COLO668 (cell line): ENCODE data around the gene NDNF.

Source experiments
- DNase-seq: peaks from one replicate; lab custom pipeline; 2025; ENCODE audit not compliant: unreplicated experiment; lab: John Stamatoyannopoulos, UW

Gene NDNF

GRCh38 chr4:121016611-121017010 is 55.7 kb downstream of the NDNF start:
- DNase-seq: peak; percentile 7

GRCh38 chr4:121015421-121015820 is 56.9 kb downstream of the NDNF start:
- DNase-seq: no peak

- DNase-seq: no peak
Observed at GRCh38 chr4:121014544-121014943, 57.8 kb downstream of the NDNF start.

GRCh38 chr4:121011780-121012340 is 60.5 kb downstream of the NDNF start:
- no peak for DNase-seq

GRCh38 chr4:121011138-121011537 is 61.2 kb downstream of the NDNF start:
- DNase-seq: no peak

- DNase-seq: no peak
Observed at GRCh38 chr4:121009578-121010478, 62.5 kb downstream of the NDNF start.

GRCh38 chr4:121007660-121008059 is 64.7 kb downstream of the NDNF start:
- DNase-seq: no peak

- DNase-seq: no peak
Observed at GRCh38 chr4:121003863-121004262, 68.5 kb downstream of the NDNF start.

- DNase-seq: no peak
Observed at GRCh38 chr4:120995266-120996010, 76.9 kb downstream of the NDNF start.

GRCh38 chr4:120994521-120994920 is 77.8 kb downstream of the NDNF start:
- DNase-seq: no peak

GRCh38 chr4:120991885-120992284 is 80.5 kb downstream of the NDNF start:
- DNase-seq: no peak

- DNase-seq: no peak
Observed at GRCh38 chr4:120990246-120990645, 82.1 kb downstream of the NDNF start.
